ENCODE data around the gene ABCA10. TPM values are rescaled to one million over a fixed set of nuclear protein-coding genes. Genes with fewer than 3 reads are reported as not detected.

The ABCA10 gene
- total and polyA plus RNA-seq, 2 experiments from 2014 or later = not detected

GRCh38 chr17:69164206-69164605, 64.4 kb downstream of the ABCA10 start:
- H3K9me3 Mint-ChIP-seq = no peaks in the 10 kb centered on the region
- H3K79me2 ChIP-seq (replicated peaks; ENCODE audit: insufficient read depth) = no peaks in the 10 kb centered on the region
- TF ChIP-seq CREB1 (CRISPR knock-in tag; IDR thresholded peaks at IDR 0.05; ENCODE audit: low read depth) = no peak
- no peak for TF ChIP-seq STAT1 (IDR thresholded peaks at IDR 0.05; ENCODE audit: unreplicated experiment)
- no peak for TF ChIP-seq EZH2phosphoT487 (IDR thresholded peaks at IDR 0.05; ENCODE audit: unreplicated experiment)
- no peaks in the 10 kb centered on the region for H4K20me1 ChIP-seq (replicated peaks; ENCODE audit: insufficient read depth)
- DNase-seq (ENCODE audit: low spot score) (no peak), ATAC-seq (no peak)
- H3K9me2 ChIP-seq (ENCODE audit: insufficient read depth) = no peaks in the 10 kb centered on the region
- H3K4me1 ChIP-seq (ENCODE audit: insufficient read depth) = no peaks in the 10 kb centered on the region
- no peak overlapping the region for H3K4me3 ChIP-seq
- H3K27ac ChIP-seq (ENCODE audit: low read depth) = no peak overlapping the region
- no peak overlapping the region for H2AFZ ChIP-seq
- no peak overlapping the region for H3K4me3 Mint-ChIP-seq
- no peaks in the 10 kb centered on the region for H3K4me1 Mint-ChIP-seq
- no peaks in the 10 kb centered on the region for H3K27me3 ChIP-seq (ENCODE audit: insufficient read depth)
- H3K4me2 ChIP-seq = no peak overlapping the region
- no peaks in the 10 kb centered on the region for H3K36me3 ChIP-seq (ENCODE audit: insufficient read depth)
- no peaks in the 10 kb centered on the region for H3K36me3 Mint-ChIP-seq (ENCODE audit: low read depth)
- no peaks in the 10 kb centered on the region for H3K27me3 Mint-ChIP-seq (ENCODE audit: insufficient read depth, low read depth, poor library complexity)
- no peaks in the 10 kb centered on the region for H3F3A ChIP-seq (replicated peaks; ENCODE audit: low read depth)
- no peak overlapping the region for H3K27ac Mint-ChIP-seq

DNA sequence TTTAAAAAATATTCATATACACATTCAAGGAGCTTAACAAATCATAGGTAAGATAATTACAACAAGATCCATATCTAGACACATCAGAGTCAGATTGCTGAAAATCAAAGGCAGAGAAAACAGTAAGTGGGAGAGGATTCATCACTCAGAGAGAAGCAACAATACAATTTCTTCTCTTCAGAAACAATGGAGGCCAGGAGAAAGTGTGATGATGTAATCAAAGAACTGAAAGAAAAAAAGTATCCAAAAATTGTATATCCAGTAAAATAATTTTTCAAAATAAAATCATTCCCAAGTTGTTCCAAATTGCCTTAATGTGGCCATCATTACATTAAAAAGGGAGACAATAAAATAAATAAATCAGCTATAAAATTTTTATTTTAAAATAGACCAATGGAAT, 69.2 kb downstream of the ABCA10 start:
- H2AFZ ChIP-seq = no peak overlapping the region
- no peaks in the 10 kb centered on the region for H3K9me2 ChIP-seq (ENCODE audit: insufficient read depth)
- no peaks in the 10 kb centered on the region for H3K36me3 Mint-ChIP-seq (ENCODE audit: low read depth)
- no peaks in the 10 kb centered on the region for H3K4me1 ChIP-seq (ENCODE audit: insufficient read depth)
- DNase-seq (ENCODE audit: low spot score) (no peak), ATAC-seq (no peak)
- no peaks in the 10 kb centered on the region for H3K27me3 Mint-ChIP-seq (ENCODE audit: insufficient read depth, low read depth, poor library complexity)
- H3K27ac ChIP-seq (ENCODE audit: low read depth) = no peak overlapping the region
- H3K4me2 ChIP-seq = no peak overlapping the region
- H4K20me1 ChIP-seq (replicated peaks; ENCODE audit: insufficient read depth) = no peaks in the 10 kb centered on the region
- H3K4me3 Mint-ChIP-seq = no peak overlapping the region
- no peaks in the 10 kb centered on the region for H3K36me3 ChIP-seq (ENCODE audit: insufficient read depth)
- H3K9me3 Mint-ChIP-seq = no peaks in the 10 kb centered on the region
- no peaks in the 10 kb centered on the region for H3K79me2 ChIP-seq (replicated peaks; ENCODE audit: insufficient read depth)
- H3K4me3 ChIP-seq = no peak overlapping the region
- H3K27me3 ChIP-seq (ENCODE audit: insufficient read depth) = no peaks in the 10 kb centered on the region
- no peaks in the 10 kb centered on the region for H3F3A ChIP-seq (replicated peaks; ENCODE audit: low read depth)
- H3K4me1 Mint-ChIP-seq = no peaks in the 10 kb centered on the region
- no peak overlapping the region for H3K27ac Mint-ChIP-seq
- no peak for TF ChIP-seq ZNF114 (CRISPR knock-in tag; IDR thresholded peaks at IDR 0.05)
- no peak for TF ChIP-seq JUNB (IDR thresholded peaks at IDR 0.05; ENCODE audit: unreplicated experiment)
- TF ChIP-seq NANOG (IDR thresholded peaks at IDR 0.05; ENCODE audit: borderline replicate concordance) = no peak
- TF ChIP-seq, protein P1, sequence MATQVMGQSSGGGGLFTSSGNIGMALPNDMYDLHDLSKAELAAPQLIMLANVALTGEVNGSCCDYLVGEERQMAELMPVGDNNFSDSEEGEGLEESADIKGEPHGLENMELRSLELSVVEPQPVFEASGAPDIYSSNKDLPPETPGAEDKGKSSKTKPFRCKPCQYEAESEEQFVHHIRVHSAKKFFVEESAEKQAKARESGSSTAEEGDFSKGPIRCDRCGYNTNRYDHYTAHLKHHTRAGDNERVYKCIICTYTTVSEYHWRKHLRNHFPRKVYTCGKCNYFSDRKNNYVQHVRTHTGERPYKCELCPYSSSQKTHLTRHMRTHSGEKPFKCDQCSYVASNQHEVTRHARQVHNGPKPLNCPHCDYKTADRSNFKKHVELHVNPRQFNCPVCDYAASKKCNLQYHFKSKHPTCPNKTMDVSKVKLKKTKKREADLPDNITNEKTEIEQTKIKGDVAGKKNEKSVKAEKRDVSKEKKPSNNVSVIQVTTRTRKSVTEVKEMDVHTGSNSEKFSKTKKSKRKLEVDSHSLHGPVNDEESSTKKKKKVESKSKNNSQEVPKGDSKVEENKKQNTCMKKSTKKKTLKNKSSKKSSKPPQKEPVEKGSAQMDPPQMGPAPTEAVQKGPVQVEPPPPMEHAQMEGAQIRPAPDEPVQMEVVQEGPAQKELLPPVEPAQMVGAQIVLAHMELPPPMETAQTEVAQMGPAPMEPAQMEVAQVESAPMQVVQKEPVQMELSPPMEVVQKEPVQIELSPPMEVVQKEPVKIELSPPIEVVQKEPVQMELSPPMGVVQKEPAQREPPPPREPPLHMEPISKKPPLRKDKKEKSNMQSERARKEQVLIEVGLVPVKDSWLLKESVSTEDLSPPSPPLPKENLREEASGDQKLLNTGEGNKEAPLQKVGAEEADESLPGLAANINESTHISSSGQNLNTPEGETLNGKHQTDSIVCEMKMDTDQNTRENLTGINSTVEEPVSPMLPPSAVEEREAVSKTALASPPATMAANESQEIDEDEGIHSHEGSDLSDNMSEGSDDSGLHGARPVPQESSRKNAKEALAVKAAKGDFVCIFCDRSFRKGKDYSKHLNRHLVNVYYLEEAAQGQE (IDR thresholded peaks at IDR 0.05; ENCODE audit: unreplicated experiment) = no peak
- no peak for TF ChIP-seq CREB1 (CRISPR knock-in tag; IDR thresholded peaks at IDR 0.05; ENCODE audit: low read depth)
- no peak for TF ChIP-seq ZNF462 (CRISPR knock-in tag; IDR thresholded peaks at IDR 0.05)
- TF ChIP-seq ZNF331 (CRISPR knock-in tag; IDR thresholded peaks at IDR 0.05; ENCODE audit: low read depth) = no peak
- no peak for TF ChIP-seq ETS1 (IDR thresholded peaks at IDR 0.05)
- no peak for TF ChIP-seq STAT1 (IDR thresholded peaks at IDR 0.05; ENCODE audit: unreplicated experiment)
- TF ChIP-seq EZH2 (IDR thresholded peaks at IDR 0.05; ENCODE audit: low read depth, unreplicated experiment) = no peak
- TF ChIP-seq EZH2phosphoT487 (IDR thresholded peaks at IDR 0.05; ENCODE audit: unreplicated experiment) = no peak
- TF ChIP-seq POLR2AphosphoS5 (IDR thresholded peaks at IDR 0.05; ENCODE audit: low read depth) = no peak
